OCI-LY3 (cell line): ENCODE measurements around the gene PYGM.

Experiments
- EZH2phosphoT487 ChIP-seq: fragments of 200-600 bp; shearing (Covaris generic); IDR thresholded peaks from 2 replicates; pipeline ENCODE4 v1.6.1; 2018; ENCODE audit warnings: antibody characterized with exemption, mixed run types, low read depth
- TF ChIP-seq, protein P1 (sequence below): fragments of 200-600, 300-600 bp; sonication (generic); IDR thresholded peaks from 2 replicates; pipeline ENCODE4 v1.5.1; 2014; ENCODE audit warnings: antibody characterized with exemption, low read length, low read depth

DNA sequence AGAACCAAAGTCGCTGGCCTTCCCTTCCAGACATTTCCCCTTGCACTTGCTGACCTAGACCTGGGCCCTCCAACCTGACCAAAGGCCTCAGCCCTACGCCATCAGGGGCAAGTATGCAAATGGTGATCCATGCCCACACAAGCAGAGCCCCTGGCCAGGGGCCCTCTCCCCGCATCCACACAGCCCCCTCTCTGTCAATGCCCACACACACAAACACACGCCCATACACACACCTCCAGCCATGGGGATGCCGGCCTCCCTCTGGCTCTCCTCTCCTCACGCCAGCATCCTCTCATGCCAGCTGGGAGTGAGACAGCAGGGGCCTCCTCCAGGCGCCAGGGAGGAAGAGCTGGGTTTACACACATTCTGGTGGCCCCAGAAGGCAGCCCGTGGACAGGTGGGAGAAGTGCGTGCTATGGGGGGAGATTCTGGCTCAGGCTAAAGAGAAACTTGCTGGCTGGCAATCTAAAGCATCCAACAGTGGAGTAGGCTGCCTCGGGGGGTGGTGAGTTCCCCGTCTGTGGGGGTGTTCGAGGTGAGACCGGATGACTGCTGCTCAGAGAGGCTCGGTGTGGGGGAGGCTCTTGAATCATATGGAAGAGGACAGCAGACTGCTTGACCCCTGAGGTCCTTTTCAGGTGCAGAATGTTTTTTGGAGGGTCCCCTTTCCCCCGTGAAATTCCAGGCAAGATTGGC, 41.5 kb downstream of the PYGM start:
- TF ChIP-seq, protein P1, sequence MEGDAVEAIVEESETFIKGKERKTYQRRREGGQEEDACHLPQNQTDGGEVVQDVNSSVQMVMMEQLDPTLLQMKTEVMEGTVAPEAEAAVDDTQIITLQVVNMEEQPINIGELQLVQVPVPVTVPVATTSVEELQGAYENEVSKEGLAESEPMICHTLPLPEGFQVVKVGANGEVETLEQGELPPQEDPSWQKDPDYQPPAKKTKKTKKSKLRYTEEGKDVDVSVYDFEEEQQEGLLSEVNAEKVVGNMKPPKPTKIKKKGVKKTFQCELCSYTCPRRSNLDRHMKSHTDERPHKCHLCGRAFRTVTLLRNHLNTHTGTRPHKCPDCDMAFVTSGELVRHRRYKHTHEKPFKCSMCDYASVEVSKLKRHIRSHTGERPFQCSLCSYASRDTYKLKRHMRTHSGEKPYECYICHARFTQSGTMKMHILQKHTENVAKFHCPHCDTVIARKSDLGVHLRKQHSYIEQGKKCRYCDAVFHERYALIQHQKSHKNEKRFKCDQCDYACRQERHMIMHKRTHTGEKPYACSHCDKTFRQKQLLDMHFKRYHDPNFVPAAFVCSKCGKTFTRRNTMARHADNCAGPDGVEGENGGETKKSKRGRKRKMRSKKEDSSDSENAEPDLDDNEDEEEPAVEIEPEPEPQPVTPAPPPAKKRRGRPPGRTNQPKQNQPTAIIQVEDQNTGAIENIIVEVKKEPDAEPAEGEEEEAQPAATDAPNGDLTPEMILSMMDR = no peak
- no peak for TF ChIP-seq EZH2phosphoT487
